ENCODE data around the gene OPCML. TPM values are rescaled to one million over a fixed set of nuclear protein-coding genes. Genes with fewer than 3 reads are reported as not detected.

OPCML gene
- total and polyA plus RNA-seq, 2 donors from 2014 or later: 0.77 to 1.1 TPM

DNA sequence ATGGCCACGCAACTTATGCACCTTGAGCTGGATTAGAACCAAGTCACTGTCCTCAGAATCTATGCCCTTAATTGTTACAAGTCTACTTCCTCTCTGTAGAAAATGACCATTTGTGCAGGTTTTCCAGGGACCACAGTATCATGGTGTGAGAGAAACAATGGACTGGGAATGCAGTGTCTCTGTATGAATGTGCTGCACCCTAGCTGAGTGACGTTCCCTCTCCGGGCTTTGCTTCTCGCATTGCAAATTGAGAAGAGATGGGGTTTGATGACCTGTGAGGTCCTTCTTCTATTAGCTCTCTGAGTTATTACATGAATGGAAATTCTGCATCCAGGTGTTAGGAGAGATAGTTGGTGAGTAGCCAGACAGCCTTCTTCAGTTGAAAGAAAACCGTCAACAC is 1109.6 kb downstream of the OPCML start:
- FAIRE-seq: no peak
- Histone ChIP-seq H3K27me3 (ENCODE audit: control insufficient read depth, insufficient read depth, low read length) (no peaks in the 10 kb centered on the region), H3K4me3 (ENCODE audit: low read length in 3 of 3) (no peak overlapping the region), H3K9me3 (ENCODE audit: control insufficient read depth in 2 of 3, insufficient read depth in 1 of 3, low read length in 3 of 3) (no peaks in the 10 kb centered on the region), H3K9ac (ENCODE audit: low read length in 3 of 3) (no peak overlapping the region), H3K36me3 (ENCODE audit: control insufficient read depth in 2 of 3, insufficient read depth in 3 of 3, low read length in 3 of 3) (no peaks in the 10 kb centered on the region), H3K27ac (ENCODE audit: low read depth in 2 of 2, low read length in 2 of 2) (no peak overlapping the region), H3K4me1 (ENCODE audit: control insufficient read depth in 2 of 3, insufficient read depth in 2 of 3, low read depth in 1 of 3, low read length in 3 of 3) (no peaks in the 10 kb centered on the region)
- intact Hi-C loops (cut with DNase I): no loop called here
- DNase-seq: no peak
- TF ChIP-seq, protein P1, sequence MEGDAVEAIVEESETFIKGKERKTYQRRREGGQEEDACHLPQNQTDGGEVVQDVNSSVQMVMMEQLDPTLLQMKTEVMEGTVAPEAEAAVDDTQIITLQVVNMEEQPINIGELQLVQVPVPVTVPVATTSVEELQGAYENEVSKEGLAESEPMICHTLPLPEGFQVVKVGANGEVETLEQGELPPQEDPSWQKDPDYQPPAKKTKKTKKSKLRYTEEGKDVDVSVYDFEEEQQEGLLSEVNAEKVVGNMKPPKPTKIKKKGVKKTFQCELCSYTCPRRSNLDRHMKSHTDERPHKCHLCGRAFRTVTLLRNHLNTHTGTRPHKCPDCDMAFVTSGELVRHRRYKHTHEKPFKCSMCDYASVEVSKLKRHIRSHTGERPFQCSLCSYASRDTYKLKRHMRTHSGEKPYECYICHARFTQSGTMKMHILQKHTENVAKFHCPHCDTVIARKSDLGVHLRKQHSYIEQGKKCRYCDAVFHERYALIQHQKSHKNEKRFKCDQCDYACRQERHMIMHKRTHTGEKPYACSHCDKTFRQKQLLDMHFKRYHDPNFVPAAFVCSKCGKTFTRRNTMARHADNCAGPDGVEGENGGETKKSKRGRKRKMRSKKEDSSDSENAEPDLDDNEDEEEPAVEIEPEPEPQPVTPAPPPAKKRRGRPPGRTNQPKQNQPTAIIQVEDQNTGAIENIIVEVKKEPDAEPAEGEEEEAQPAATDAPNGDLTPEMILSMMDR (IDR thresholded peaks at IDR 0.05; ENCODE audit: borderline replicate concordance, extremely low read depth, insufficient read depth): no peak

DNA sequence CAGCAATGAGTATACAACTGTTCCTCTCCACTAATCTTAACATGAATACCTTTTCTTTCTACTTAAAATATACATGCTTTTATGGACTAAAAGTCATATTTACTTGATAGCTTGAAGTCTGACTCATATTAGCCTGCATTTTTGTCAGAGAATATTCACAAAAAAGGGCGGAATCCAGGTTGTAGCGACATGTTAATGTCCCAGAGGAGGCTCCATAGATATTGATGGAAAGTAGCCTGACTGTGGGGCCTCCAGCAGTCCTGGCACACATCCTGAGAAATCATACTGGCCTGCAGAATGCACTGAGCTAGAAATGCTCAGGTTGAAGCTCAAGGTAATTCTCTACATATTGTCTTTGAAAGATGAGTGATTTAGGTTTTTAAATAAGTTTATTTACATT is 1110.7 kb downstream of the OPCML start:
- no peak overlapping the region for H3K9ac ChIP-seq (ENCODE audit: low read length in 3 of 3)
- intact Hi-C loops (cut with DNase I): no loop called here
- H3K4me1 ChIP-seq (ENCODE audit: control insufficient read depth in 2 of 3, insufficient read depth in 2 of 3, low read depth in 1 of 3, low read length in 3 of 3): no peaks in the 10 kb centered on the region
- no peak for FAIRE-seq
- H3K27ac ChIP-seq (ENCODE audit: low read depth in 2 of 2, low read length in 2 of 2): no peak overlapping the region
- H3K36me3 ChIP-seq (ENCODE audit: control insufficient read depth in 2 of 3, insufficient read depth in 3 of 3, low read length in 3 of 3): no peaks in the 10 kb centered on the region
- DNase-seq: no peak
- H3K4me3 ChIP-seq (ENCODE audit: low read length in 3 of 3): no peak overlapping the region
- H3K9me3 ChIP-seq (ENCODE audit: control insufficient read depth in 2 of 3, insufficient read depth in 1 of 3, low read length in 3 of 3): no peaks in the 10 kb centered on the region
- H3K27me3 ChIP-seq (ENCODE audit: control insufficient read depth, insufficient read depth, low read length): no peaks in the 10 kb centered on the region
- TF ChIP-seq, protein P1 (IDR thresholded peaks at IDR 0.05; ENCODE audit: borderline replicate concordance, extremely low read depth, insufficient read depth): no peak

DNA sequence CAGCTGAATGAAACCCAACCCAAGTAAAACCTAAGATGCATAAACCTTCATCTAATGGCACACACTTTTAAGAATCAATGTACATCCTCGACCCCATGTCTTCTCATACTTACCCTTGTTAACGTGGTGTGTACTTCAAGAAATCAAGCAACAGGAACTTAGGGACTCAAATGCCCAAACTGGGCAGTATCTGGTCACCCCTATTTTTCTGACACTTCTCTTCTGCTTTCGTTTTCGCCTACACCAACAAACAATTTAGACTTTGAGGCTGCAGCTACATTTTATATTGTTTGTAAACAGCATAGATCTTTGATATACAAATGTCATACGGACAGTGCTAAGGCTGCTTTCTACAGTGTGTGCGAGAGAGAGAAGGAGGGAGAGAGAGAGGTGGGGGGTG is 1117.8 kb downstream of the OPCML start:
- FAIRE-seq (no peak), DNase-seq (no peak)
- H3K36me3 ChIP-seq (ENCODE audit: control insufficient read depth in 2 of 3, insufficient read depth in 3 of 3, low read length in 3 of 3): no peaks in the 10 kb centered on the region
- TF ChIP-seq, protein P1 (IDR thresholded peaks at IDR 0.05; ENCODE audit: borderline replicate concordance, extremely low read depth, insufficient read depth): no peak
- H3K4me1 ChIP-seq (ENCODE audit: control insufficient read depth in 2 of 3, insufficient read depth in 2 of 3, low read depth in 1 of 3, low read length in 3 of 3): no peaks in the 10 kb centered on the region
- no peaks in the 10 kb centered on the region for H3K9me3 ChIP-seq (ENCODE audit: control insufficient read depth in 2 of 3, insufficient read depth in 1 of 3, low read length in 3 of 3)
- no peak overlapping the region for H3K9ac ChIP-seq (ENCODE audit: low read length in 3 of 3)
- no peaks in the 10 kb centered on the region for H3K27me3 ChIP-seq (ENCODE audit: control insufficient read depth, insufficient read depth, low read length)
- no peak overlapping the region for H3K4me3 ChIP-seq (ENCODE audit: low read length in 3 of 3)
- intact Hi-C loops (cut with DNase I): no loop called here
- no peak overlapping the region for H3K27ac ChIP-seq (ENCODE audit: low read depth in 2 of 2, low read length in 2 of 2)

DNA sequence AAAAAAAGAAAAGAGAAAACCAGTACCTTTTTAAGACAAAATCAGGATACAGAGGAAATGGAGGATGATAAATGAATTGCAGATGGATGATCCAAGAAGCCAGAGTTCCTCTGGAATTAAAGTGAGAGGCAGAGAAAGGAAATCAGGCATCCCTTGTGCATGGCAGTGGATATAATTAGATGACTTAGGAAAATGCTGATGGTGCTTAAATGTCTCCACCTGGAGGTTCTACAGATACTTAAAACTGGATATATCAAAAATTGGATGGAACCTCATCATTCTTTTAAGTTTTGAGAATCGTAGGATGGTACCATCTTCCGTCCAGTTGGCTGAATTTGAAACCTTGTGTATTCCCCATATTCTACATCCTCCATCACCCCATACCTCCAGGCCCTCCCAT is 1121.9 kb downstream of the OPCML start:
- no peaks in the 10 kb centered on the region for H3K9me3 ChIP-seq (ENCODE audit: control insufficient read depth in 2 of 3, insufficient read depth in 1 of 3, low read length in 3 of 3)
- H3K4me1 ChIP-seq (ENCODE audit: control insufficient read depth in 2 of 3, insufficient read depth in 2 of 3, low read depth in 1 of 3, low read length in 3 of 3): no peaks in the 10 kb centered on the region
- no peaks in the 10 kb centered on the region for H3K36me3 ChIP-seq (ENCODE audit: control insufficient read depth in 2 of 3, insufficient read depth in 3 of 3, low read length in 3 of 3)
- intact Hi-C loops (cut with DNase I): no loop called here
- no peak for FAIRE-seq
- H3K4me3 ChIP-seq (ENCODE audit: low read length in 3 of 3): no peak overlapping the region
- H3K27ac ChIP-seq (ENCODE audit: low read depth in 2 of 2, low read length in 2 of 2): no peak overlapping the region
- no peaks in the 10 kb centered on the region for H3K27me3 ChIP-seq (ENCODE audit: control insufficient read depth, insufficient read depth, low read length)
- TF ChIP-seq, protein P1 (IDR thresholded peaks at IDR 0.05; ENCODE audit: borderline replicate concordance, extremely low read depth, insufficient read depth): no peak
- no peak overlapping the region for H3K9ac ChIP-seq (ENCODE audit: low read length in 3 of 3)
- no peak for DNase-seq

All from kidney (tissue), 14 donors.